Measurements from ENCODE around the gene SRF. TPM values are rescaled to one million over a fixed set of nuclear protein-coding genes. Genes with fewer than 3 reads are reported as not detected.

Gene SRF
- total and polyA plus RNA-seq, 12 donors = 30.5 to 94.3 (median 69.6) TPM

- TF ChIP-seq CTCF (IDR thresholded peaks at IDR 0.05) = no peak
- Histone ChIP-seq H3K27me3 (no peaks in the 10 kb centered on the region), H3K4me1 (peaks cover 0 to 14% (median 3%) of the 10 kb centered on the region in 9 donors), H3K27ac (no peak overlapping the region), H3K4me3 (no peak overlapping the region), H3K36me3 (peaks cover 0 to 93% (median 15%) of the 10 kb centered on the region in 9 donors), H3K9me3 (no peaks in the 10 kb centered on the region)
- DNase-seq (no peak), ATAC-seq (no peak)
- intact Hi-C loops (cut with DNase I) = no loop called here
- 88 to 91% methylated on average over 7 of the region's 7 CpGs for WGBS, 2 donors
Measured at GRCh38 chr6:43219814-43220213, 48.7 kb downstream of the SRF start.

GRCh38 chr6:43220439-43220951 is 49.4 kb downstream of the SRF start:
- H3K4me1 ChIP-seq = peaks cover 0 to 19% (median 3%) of the 10 kb centered on the region in 9 donors
- H3K27me3 ChIP-seq = no peaks in the 10 kb centered on the region
- H3K36me3 ChIP-seq = peaks cover 0 to 90% (median 11%) of the 10 kb centered on the region in 9 donors
- H3K9me3 ChIP-seq = no peaks in the 10 kb centered on the region
- intact Hi-C loops (cut with DNase I) = no loop called here
- no peak for TF ChIP-seq CTCF (IDR thresholded peaks at IDR 0.05)
- 91 to 93% methylated on average over 16 of the region's 16 CpGs for WGBS, 2 donors
- no peak overlapping the region for H3K27ac ChIP-seq
- H3K4me3 ChIP-seq = no peak overlapping the region
- DNase-seq = no peak
- ATAC-seq = no peak

- intact Hi-C loops (cut with DNase I) = no loop called here
- H3K9me3 ChIP-seq = no peaks in the 10 kb centered on the region
- no peak overlapping the region for H3K4me3 ChIP-seq
- H3K4me1 ChIP-seq = peaks cover 0 to 19% (median 3%) of the 10 kb centered on the region in 9 donors
- DNase-seq (no peak), ATAC-seq (peak in 6 of 8 donors; percentile 20 to 54 (median 42))
- H3K27ac ChIP-seq = no peak overlapping the region
- no peak for TF ChIP-seq CTCF (IDR thresholded peaks at IDR 0.05)
- WGBS, 2 donors = 82 to 86% methylated on average over 20 of the region's 20 CpGs
- H3K36me3 ChIP-seq = peaks cover 0 to 82% (median 5%) of the 10 kb centered on the region in 9 donors
- H3K27me3 ChIP-seq = no peaks in the 10 kb centered on the region
Measured at GRCh38 chr6:43221046-43221972, 50.2 kb downstream of the SRF start.

GRCh38 chr6:43222418-43223059 is 51.5 kb downstream of the SRF start:
- WGBS, 2 donors = 89 to 95% methylated on average over 15 of the region's 15 CpGs
- no peak overlapping the region for H3K27ac ChIP-seq
- peaks cover 0 to 19% (median 3%) of the 10 kb centered on the region in 9 donors for H3K4me1 ChIP-seq
- ATAC-seq (no peak), DNase-seq (no peak)
- no peak overlapping the region for H3K4me3 ChIP-seq
- H3K9me3 ChIP-seq = no peaks in the 10 kb centered on the region
- no peak for TF ChIP-seq CTCF (IDR thresholded peaks at IDR 0.05)
- intact Hi-C loops (cut with DNase I) = no loop called here
- peaks cover 0 to 69% (median 5%) of the 10 kb centered on the region in 9 donors for H3K36me3 ChIP-seq
- H3K27me3 ChIP-seq = no peaks in the 10 kb centered on the region

Measured in heart right ventricle (tissue), 16 donors.